Heart left ventricle (tissue), 16 donors: ENCODE data around the gene CROCC. TPM values are rescaled to one million over a fixed set of nuclear protein-coding genes. Genes with fewer than 3 reads are reported as not detected.
"Not testable (repeated sequence)": the region's sequence is repeated elsewhere in the genome, so short reads cannot be mapped to it uniquely, and the experiment has no call there.

Experiments used
- ATAC-seq, 4 donors: fragments of 200-7000 bp; cut with Tn5 transposase; one replicate each; pipeline ENCODE4 v1.9.1; 2020 to 2022; ENCODE audit warnings: moderate library complexity in 4 of 4, mild to moderate bottlenecking in 3 of 4, moderate number of reproducible peaks in 1 of 4
- DNase-seq, 5 donors: peaks; one replicate each; pipeline ENCODE4 v3.0.0-alpha.2; 2020
- H3K27ac ChIP-seq, 12 donors: fragments of 200-600 bp; sonication (generic) in 4 of 12; one replicate each; pipeline versions ENCODE4 v1.5.0 to v1.8.0; 2016 to 2022; ENCODE audit warnings: mild to moderate bottlenecking in 2 of 12
- H3K27me3 ChIP-seq, 9 donors: fragments of 200-600 bp; sonication (generic) in 2 of 9; one replicate each; pipeline versions ENCODE4 v1.5.1 to v1.8.0; 2016 to 2022; ENCODE audit warnings: mild to moderate bottlenecking in 3 of 9
- H3K36me3 ChIP-seq, 9 donors: fragments of 200-600 bp; sonication (generic) in 2 of 9; one replicate each; pipeline versions ENCODE4 v1.5.0 to v1.8.0; 2018 to 2022; ENCODE audit warnings: mild to moderate bottlenecking in 2 of 9
- H3K4me1 ChIP-seq, 12 donors: fragments of 200-600 bp; sonication (generic) in 4 of 12; one replicate each; pipeline versions ENCODE4 v1.5.0 to v1.8.0; 2016 to 2022; ENCODE audit warnings: mild to moderate bottlenecking in 3 of 12
- H3K4me3 ChIP-seq, 12 donors: fragments of 200-600 bp; sonication (generic) in 4 of 12; one replicate each; pipeline versions ENCODE4 v1.5.0 to v1.8.0; 2017 to 2022; ENCODE audit warnings: mild to moderate bottlenecking in 9 of 12, moderate library complexity in 4 of 12
- H3K9me3 ChIP-seq, 12 donors: fragments of 200-600 bp; sonication (generic) in 4 of 12; one replicate each; pipeline versions ENCODE4 v1.5.0 to v1.8.0; 2016 to 2022; ENCODE audit warnings: mild to moderate bottlenecking in 1 of 12
- POLR2A ChIP-seq, 2 donors: fragments of 450-650 bp; IDR thresholded peaks; one replicate each; pipeline ENCODE4 v1.6.1; 2017; ENCODE audit warnings: antibody characterized with exemption in 2 of 2, mild to moderate bottlenecking in 2 of 2, moderate library complexity in 2 of 2
- WGBS, 4 donors: extraction: QIAGEN DNeasy Blood & Tissue Kit in 2 of 4; methylation state at CpG; one replicate each; pipeline versions ENCODE4 v1.1.5 to v1.1.7; 2013 to 2018; 5-methylcytosine and 5-hydroxymethylcytosine counted together
- intact Hi-C, 10 donors: fragments of 100-400 bp; cut with DNase I; formaldehyde crosslinking; loops; one replicate each; pipeline versions ENCODE4 v1.11.1 to v1.14.2; 2022
- polyA plus RNA-seq, 2 donors: library from polyadenylated mRNA; stranded (reverse); fragments of 200-250 nt; gene quantifications; one replicate each; pipeline ENCODE4 v1.2.3, GENCODE V29; 2013
- total RNA-seq, 9 donors: library from RNA; depleted of rRNA in 2 of 9; stranded (reverse); fragments of >200 nt in 2 of 9; fragmentation: NEBNext Ultra II Directional in 3 of 9; extraction: Animal tissue kit (Norgen Biotek cat#: 25700) in 3 of 9; gene quantifications; one replicate each; pipeline versions ENCODE4 v1.1.0 to v1.2.4, GENCODE V29; 2016 to 2023
- TF ChIP-seq, protein P1 (sequence below), 12 donors: fragments of 200-600 bp; sonication (generic) in 4 of 12; IDR thresholded peaks; one replicate each; pipeline versions ENCODE4 v1.5.0 to v1.8.0; 2018 to 2022; ENCODE audit warnings: antibody characterized with exemption in 12 of 12, mild to moderate bottlenecking in 5 of 12
- donor health status: ischemic (EF 13 %, LVEDD 7.1; RV severe dilation, severe dysfunction).
- donor health status: healthy with polysubstance abuse.
- donor health status: DM: no; HTN: yes; CAD: no.
- donor health status: DM: no; HTN: no; CAD: no.
- donor health status: ischemic (EF 25% LVEDD 6.9; RV normal size, moderate dysfunction).
- donor health status: ischemic (EF 25% LVEDD 5.7; RV mildly dilated, moderate dysfunction).
- donor health status: healthy.
- donor health status: DM: yes; HTN: yes; CAD: no.
- donor health status: ischemic (EF 35%, LVEDD 5.7; RV mildly dilated, moderate dysfunction).
- donor health status: nonischemic (EF 11% LVEDD 7.7; RV severe dilation, severe dysfunction).
- donor health status: DM: yes; HTN: yes; CAD: no.
- donor health status: PGD.
- donor health status: ischemic (EF 29% LVEDD 5.4; RV normal size, mild dysfunction).
- donor health status: nonischemic (EF 23%, LVEDD 6.1; RV moderate dilation, normal function).

CROCC gene
- total and polyA plus RNA-seq, 11 donors: 3.9 to 17.0 (median 7.6) TPM

DNA sequence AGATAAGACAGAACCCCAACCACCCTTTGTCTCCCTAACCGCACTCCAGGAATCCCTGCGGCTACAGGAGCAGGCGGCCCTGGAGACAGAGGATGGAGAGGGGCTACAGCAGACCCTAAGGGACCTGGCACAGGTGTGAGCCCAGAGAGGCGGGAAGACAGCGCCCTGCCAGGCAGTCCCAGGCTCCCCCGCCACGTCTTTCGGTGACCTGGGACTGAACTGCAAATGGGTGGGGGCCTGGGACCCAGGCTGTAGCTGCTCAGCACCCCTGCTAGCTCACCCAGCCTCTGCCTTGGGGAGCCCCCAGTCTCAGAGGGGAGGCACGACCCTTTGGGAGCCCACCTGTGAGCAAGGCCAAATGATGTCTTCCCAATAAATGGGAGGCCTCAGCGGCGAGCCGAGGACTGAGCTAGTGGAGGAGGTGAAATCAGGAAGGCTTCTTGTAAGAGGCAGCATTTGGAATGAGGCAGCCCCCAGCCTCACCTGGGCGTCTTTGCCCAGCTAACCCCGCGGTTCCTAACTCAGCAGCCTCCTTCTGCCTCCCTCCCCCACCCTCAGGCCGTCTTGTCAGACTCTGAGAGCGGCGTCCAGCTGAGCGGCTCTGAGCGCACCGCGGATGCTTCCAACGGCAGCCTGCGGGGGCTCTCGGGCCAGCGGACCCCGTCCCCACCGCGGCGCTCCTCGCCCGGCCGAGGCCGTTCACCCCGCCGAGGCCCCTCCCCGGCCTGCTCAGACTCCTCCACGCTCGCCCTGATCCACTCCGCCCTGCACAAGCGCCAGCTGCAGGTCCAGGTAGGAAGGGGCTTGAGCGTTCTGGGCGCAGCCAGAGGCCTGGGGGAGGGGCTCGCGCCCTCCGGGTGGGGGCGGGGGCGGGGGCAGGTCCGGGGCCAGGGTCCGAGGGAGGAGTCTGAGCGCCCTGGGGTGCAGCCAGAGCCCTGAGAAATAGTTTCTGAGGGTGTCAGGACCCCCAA, 16.9 kb downstream of the CROCC start:
- no peak for DNase-seq
- WGBS, 4 donors: 54 to 79% (median 74%) methylated on average over 40 to 51 of the region's 51 CpGs
- H3K36me3 ChIP-seq: peaks cover 0 to 70% (median 25%) of the 10 kb centered on the region in 9 donors
- intact Hi-C loops: no loop called here
- H3K27ac ChIP-seq: no peak overlapping the region
- no peaks in the 10 kb centered on the region for H3K9me3 ChIP-seq
- ATAC-seq: peak in 2 of 4 donors; percentile 7 to 19
- TF ChIP-seq POLR2A (IDR thresholded peaks at IDR 0.05): no peak
- TF ChIP-seq, protein P1, sequence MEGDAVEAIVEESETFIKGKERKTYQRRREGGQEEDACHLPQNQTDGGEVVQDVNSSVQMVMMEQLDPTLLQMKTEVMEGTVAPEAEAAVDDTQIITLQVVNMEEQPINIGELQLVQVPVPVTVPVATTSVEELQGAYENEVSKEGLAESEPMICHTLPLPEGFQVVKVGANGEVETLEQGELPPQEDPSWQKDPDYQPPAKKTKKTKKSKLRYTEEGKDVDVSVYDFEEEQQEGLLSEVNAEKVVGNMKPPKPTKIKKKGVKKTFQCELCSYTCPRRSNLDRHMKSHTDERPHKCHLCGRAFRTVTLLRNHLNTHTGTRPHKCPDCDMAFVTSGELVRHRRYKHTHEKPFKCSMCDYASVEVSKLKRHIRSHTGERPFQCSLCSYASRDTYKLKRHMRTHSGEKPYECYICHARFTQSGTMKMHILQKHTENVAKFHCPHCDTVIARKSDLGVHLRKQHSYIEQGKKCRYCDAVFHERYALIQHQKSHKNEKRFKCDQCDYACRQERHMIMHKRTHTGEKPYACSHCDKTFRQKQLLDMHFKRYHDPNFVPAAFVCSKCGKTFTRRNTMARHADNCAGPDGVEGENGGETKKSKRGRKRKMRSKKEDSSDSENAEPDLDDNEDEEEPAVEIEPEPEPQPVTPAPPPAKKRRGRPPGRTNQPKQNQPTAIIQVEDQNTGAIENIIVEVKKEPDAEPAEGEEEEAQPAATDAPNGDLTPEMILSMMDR (IDR thresholded peaks at IDR 0.05): no peak
- H3K4me1 ChIP-seq: no peaks in the 10 kb centered on the region
- H3K27me3 ChIP-seq: no peaks in the 10 kb centered on the region
- H3K4me3 ChIP-seq: no peak overlapping the region

DNA sequence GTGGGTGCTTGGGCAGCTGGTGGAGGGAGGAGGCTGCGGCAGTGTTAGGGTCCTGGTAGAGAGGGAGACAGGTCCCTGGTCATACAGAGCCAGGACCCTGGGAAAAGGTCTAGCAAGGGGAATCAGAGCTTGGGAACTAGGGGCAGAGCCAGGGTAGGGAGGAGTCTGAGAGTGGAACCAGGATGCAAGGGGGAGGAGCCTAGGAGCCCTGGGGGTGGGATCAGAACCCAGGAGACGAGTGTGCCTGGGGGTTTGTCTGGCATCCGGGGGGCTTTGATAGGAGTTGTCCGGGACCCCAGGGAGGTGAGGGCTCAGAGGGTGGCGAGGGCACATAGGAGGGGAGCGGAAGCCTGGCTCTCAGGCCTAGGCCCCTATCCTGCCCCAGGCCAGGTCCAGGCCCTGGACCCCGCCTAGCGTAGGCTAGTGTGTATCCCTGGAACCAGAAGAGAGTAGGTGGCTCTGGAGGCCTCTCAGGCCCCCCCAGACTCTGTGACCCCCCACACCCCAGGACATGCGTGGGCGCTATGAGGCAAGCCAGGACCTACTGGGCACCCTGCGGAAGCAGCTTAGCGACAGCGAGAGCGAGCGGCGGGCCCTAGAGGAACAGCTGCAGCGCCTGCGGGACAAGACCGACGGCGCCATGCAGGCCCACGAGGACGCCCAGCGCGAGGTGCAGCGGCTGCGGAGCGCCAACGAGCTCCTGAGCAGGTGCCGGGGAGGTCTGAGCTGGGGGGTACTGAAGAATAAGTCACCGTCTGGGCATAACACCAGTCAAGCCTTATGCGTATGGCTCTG, 17.9 kb downstream of the CROCC start:
- not testable (repeated sequence) for H3K4me1 ChIP-seq, DNase-seq, H3K27me3 ChIP-seq, H3K4me3 ChIP-seq, H3K27ac ChIP-seq, H3K9me3 ChIP-seq
- peaks cover 0 to 73% (median 27%) of the 10 kb centered on the region in 9 donors for H3K36me3 ChIP-seq
- ATAC-seq: peak in 3 of 4 donors; percentile 5 to 23 (median 12)
- WGBS, 4 donors: 94 to 96% (median 95%) methylated on average over 32 of the region's 32 CpGs
- intact Hi-C loops: loop anchor here in 1 of 10 donors (10.0 kb wide), 1 partner anchor 295 kb away; no protein-coding TSS in a partner anchor

- no peak for ATAC-seq
- intact Hi-C loops: loop anchor here in 1 of 10 donors (10.0 kb wide), 1 partner anchor 291 kb away; no protein-coding TSS in a partner anchor
- Histone ChIP-seq H3K4me3 (no peak overlapping the region), H3K27ac (no peak overlapping the region), H3K27me3 (no peaks in the 10 kb centered on the region), H3K36me3 (peaks cover 0 to 78% (median 19%) of the 10 kb centered on the region in 9 donors), H3K4me1 (peaks cover 0 to 4% (median 0%) of the 10 kb centered on the region in 12 donors), H3K9me3 (no peaks in the 10 kb centered on the region)
- DNase-seq: no peak
- 89 to 96% (median 91%) methylated on average over 19 of the region's 19 CpGs for WGBS, 4 donors
- no peak for TF ChIP-seq POLR2A (IDR thresholded peaks at IDR 0.05)
- TF ChIP-seq, protein P1 (IDR thresholded peaks at IDR 0.05): no peak
Observed at GRCh38 chr1:16944038-16944437, 22.3 kb downstream of the CROCC start.

GRCh38 chr1:16945512-16945911, 23.8 kb downstream of the CROCC start:
- peak in 3 of 4 donors; percentile 2 to 24 (median 8) for ATAC-seq
- H3K27me3 ChIP-seq, DNase-seq, H3K9me3 ChIP-seq, H3K4me1 ChIP-seq, H3K27ac ChIP-seq, H3K4me3 ChIP-seq: not testable (repeated sequence)
- intact Hi-C loops: loop anchor here in 3 of 10 donors (5.0 to 10.0 kb wide), 2 partner anchors 289 to 323 kb away; no protein-coding TSS in a partner anchor
- peaks cover 0 to 74% (median 19%) of the 10 kb centered on the region in 9 donors for H3K36me3 ChIP-seq
- WGBS, 4 donors: 81 to 93% (median 90%) methylated on average over 8 to 9 of the region's 9 CpGs

- H3K4me1 ChIP-seq, H3K4me3 ChIP-seq, H3K27ac ChIP-seq, H3K9me3 ChIP-seq, H3K27me3 ChIP-seq, DNase-seq: not testable (repeated sequence)
- ATAC-seq: peak in 1 of 4 donors; percentile 1
- intact Hi-C loops: loop anchor here in 6 of 10 donors (2.0 to 10.0 kb wide), 3 partner anchors 289 to 324 kb away; no protein-coding TSS in a partner anchor
- H3K36me3 ChIP-seq: peaks cover 0 to 67% (median 19%) of the 10 kb centered on the region in 9 donors
- 90 to 94% (median 91%) methylated on average over 13 of the region's 13 CpGs for WGBS, 4 donors
Observed at GRCh38 chr1:16946185-16946584, 24.5 kb downstream of the CROCC start.
